Smooth muscle cell (in vitro differentiated cells): Measurements from ENCODE around the gene COG5. TPM values are rescaled to one million over a fixed set of nuclear protein-coding genes. Genes with fewer than 3 reads are reported as not detected.

Experiments used
- DNase-seq: peaks from one replicate; lab custom pipeline; 2025; ENCODE audit not compliant: unreplicated experiment; lab: John Stamatoyannopoulos, UW
- H2AFZ ChIP-seq: fragments of 200-600 bp; sonication (generic); 2 replicates; pipeline ENCODE4 v1.6.0; 2016; ENCODE audit warnings: antibody characterized with exemption, low read depth, mild to moderate bottlenecking
- H3F3A ChIP-seq: fragments of 200-600 bp; sonication (generic); 2 replicates; pipeline ENCODE4 v1.6.0; 2017; ENCODE audit warnings: antibody characterized with exemption, low read depth
- H3K27ac ChIP-seq: fragments of 200-600 bp; sonication (generic); 2 replicates; pipeline ENCODE4 v1.5.1; 2016; ENCODE audit warnings: low read depth, mild to moderate bottlenecking
- H3K27me3 ChIP-seq: fragments of 200-600 bp; sonication (generic); 2 replicates; pipeline ENCODE4 v1.6.1; 2016; ENCODE audit warnings: low read depth, mild to moderate bottlenecking
- H3K36me3 ChIP-seq: fragments of 200-600 bp; sonication (generic); 2 replicates; pipeline ENCODE4 v1.5.1; 2016; ENCODE audit warnings: low read depth
- H3K4me1 ChIP-seq: fragments of 200-600 bp; sonication (generic); 2 replicates; pipeline ENCODE4 v1.5.1; 2016; ENCODE audit warnings: low read depth
- H3K4me2 ChIP-seq: fragments of 200-600 bp; sonication (generic); 2 replicates; pipeline ENCODE4 v1.6.0; 2016; ENCODE audit warnings: mild to moderate bottlenecking
- H3K4me3 ChIP-seq: fragments of 200-600 bp; sonication (generic); 2 replicates; pipeline ENCODE4 v1.5.1; 2016; ENCODE audit warnings: mild to moderate bottlenecking
- H3K79me2 ChIP-seq: fragments of 200-600 bp; sonication (generic); 2 replicates; pipeline ENCODE4 v1.6.0; 2016; ENCODE audit warnings: low read depth, mild to moderate bottlenecking
- H3K9ac ChIP-seq: fragments of 200-600 bp; sonication (generic); 2 replicates; pipeline ENCODE4 v1.6.0; 2016; ENCODE audit warnings: low read depth
- H3K9me3 ChIP-seq: fragments of 200-600 bp; sonication (generic); replicated peaks from 2 replicates; pipeline ENCODE4 v1.5.1; 2016; ENCODE audit warnings: low read depth
- H4K20me1 ChIP-seq: fragments of 200-600 bp; sonication (generic); 2 replicates; pipeline ENCODE4 v1.6.0; 2016; ENCODE audit warnings: low read depth
- WGBS: methylation state at CpG from one replicate; pipeline ENCODE4 v1.1.7; 2016; ENCODE audit warnings: low lambda C conversion rate; 5-methylcytosine and 5-hydroxymethylcytosine counted together
- polyA plus RNA-seq: library from polyadenylated mRNA; unstranded; fragments of >200 nt; fragmentation: Nextera tagmentation; extraction: Ambion mirVana; gene quantifications from 2 replicates; pipeline ENCODE4 v1.2.1, GENCODE V29; 2016
- total RNA-seq: library from RNA; depleted of rRNA; stranded (reverse); fragments of >200 nt; gene quantifications from 2 replicates; pipeline ENCODE4 v1.2.3, GENCODE V29; 2014
- TF ChIP-seq, protein P1 (sequence below): fragments of 200-600 bp; sonication (generic); IDR thresholded peaks from 2 replicates; pipeline ENCODE4 v1.5.1; 2017; ENCODE audit warnings: borderline replicate concordance, mild to moderate bottlenecking, antibody characterized with exemption; ENCODE audit not compliant: insufficient read depth, poor library complexity, severe bottlenecking

The COG5 gene
- total and polyA plus RNA-seq, 2 experiments from 2014 or later, result 24.3 to 44.3 TPM

DNA sequence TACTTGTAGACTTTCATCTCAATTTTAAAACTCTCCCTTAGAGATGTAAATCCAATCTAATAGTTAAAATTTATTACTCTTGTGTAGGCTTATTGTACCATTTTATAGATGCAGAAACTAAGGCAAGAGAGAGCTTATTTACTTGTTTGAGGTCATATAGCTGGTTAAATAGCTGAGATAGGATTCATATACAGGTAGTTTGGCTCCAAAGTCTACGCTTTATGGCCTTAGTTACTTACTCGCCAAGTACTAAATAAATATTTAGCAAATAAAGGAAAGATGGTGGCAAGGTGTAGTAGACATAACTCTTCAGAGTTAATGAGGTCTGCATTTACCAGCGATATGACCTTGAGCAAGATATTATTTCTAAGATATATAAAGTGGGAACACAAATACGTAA lies 308.1 kb downstream of the COG5 start:
- no peak overlapping the region for H3K4me2 ChIP-seq

DNA sequence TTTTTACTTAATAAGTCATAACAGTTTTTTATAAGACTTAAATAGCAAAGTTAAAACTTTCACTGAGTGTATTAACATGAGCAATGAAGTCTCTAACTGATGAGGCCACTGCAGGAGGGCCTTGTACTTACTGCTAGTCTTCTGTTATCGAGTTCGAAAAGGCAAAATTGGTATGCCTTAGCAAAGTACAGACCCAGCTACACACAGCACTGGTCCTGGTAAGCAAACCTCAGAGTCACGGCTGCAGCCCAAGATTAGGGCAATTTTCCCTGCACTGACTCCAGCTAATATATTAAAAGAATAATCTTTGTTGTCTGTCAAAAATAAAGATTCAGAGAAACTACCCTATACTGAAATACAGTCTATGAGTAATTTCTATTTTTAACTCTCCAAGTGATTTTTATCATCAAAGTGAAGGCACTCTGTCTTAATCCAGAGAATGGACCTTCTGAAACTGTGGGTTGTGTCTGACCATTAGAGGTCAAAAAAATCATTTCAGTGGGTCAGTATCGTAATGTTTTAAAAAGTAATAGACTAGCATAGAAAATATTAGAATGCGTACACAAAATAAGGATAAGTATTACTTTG lies 309.2 kb downstream of the COG5 start:
- no peak overlapping the region for H2AFZ ChIP-seq
- no peak overlapping the region for H3K4me2 ChIP-seq
- WGBS, result 94% methylated on average over 5 of the region's 5 CpGs

More for the DNA sequence above, 308.1 kb downstream of the COG5 start:
- no peak overlapping the region for H3K27ac ChIP-seq
- no peak overlapping the region for H3K4me3 ChIP-seq
- TF ChIP-seq, protein P1, sequence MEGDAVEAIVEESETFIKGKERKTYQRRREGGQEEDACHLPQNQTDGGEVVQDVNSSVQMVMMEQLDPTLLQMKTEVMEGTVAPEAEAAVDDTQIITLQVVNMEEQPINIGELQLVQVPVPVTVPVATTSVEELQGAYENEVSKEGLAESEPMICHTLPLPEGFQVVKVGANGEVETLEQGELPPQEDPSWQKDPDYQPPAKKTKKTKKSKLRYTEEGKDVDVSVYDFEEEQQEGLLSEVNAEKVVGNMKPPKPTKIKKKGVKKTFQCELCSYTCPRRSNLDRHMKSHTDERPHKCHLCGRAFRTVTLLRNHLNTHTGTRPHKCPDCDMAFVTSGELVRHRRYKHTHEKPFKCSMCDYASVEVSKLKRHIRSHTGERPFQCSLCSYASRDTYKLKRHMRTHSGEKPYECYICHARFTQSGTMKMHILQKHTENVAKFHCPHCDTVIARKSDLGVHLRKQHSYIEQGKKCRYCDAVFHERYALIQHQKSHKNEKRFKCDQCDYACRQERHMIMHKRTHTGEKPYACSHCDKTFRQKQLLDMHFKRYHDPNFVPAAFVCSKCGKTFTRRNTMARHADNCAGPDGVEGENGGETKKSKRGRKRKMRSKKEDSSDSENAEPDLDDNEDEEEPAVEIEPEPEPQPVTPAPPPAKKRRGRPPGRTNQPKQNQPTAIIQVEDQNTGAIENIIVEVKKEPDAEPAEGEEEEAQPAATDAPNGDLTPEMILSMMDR, result no peak
- H4K20me1 ChIP-seq, result no peaks in the 10 kb centered on the region
- H3K36me3 ChIP-seq, result no peaks in the 10 kb centered on the region
- DNase-seq, result no peak
- no peaks in the 10 kb centered on the region for H3K79me2 ChIP-seq
- H3K9ac ChIP-seq, result no peak overlapping the region
- H3K9me3 ChIP-seq, result no peaks in the 10 kb centered on the region
- no peaks in the 10 kb centered on the region for H3K4me1 ChIP-seq
- no peak overlapping the region for H2AFZ ChIP-seq
- 97% methylated on average over 4 of the region's 4 CpGs for WGBS
- H3F3A ChIP-seq, result no peaks in the 10 kb centered on the region
- no peaks in the 10 kb centered on the region for H3K27me3 ChIP-seq

DNA sequence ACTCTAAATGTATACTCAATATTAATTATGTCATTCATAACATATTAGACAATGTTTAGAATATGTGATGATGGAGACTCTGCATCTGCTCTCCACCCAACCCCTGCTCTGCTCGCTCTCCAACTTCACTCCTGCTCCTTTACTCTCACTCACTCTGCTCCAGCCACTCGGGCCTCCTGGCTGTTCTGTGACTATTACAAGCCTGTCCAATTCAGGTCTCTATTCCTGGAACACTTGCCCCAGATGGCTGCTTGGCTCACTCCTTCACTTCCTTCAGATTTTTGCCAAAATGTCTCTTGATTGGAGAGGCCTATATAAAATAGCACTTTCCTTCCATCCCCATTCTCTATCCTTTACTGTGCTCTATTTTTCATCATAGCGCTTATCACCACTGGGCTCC lies 310.1 kb downstream of the COG5 start:
- WGBS, result 91% methylated on average over 3 of the region's 3 CpGs
- H3K36me3 ChIP-seq, result no peaks in the 10 kb centered on the region
- no peak overlapping the region for H3K27ac ChIP-seq
- TF ChIP-seq, protein P1, result no peak
- H3K9ac ChIP-seq, result no peak overlapping the region
- H3F3A ChIP-seq, result no peaks in the 10 kb centered on the region
- H3K4me3 ChIP-seq, result no peak overlapping the region
- no peak overlapping the region for H2AFZ ChIP-seq
- no peak overlapping the region for H3K4me2 ChIP-seq
- no peak for DNase-seq
- H3K4me1 ChIP-seq, result no peaks in the 10 kb centered on the region
- H4K20me1 ChIP-seq, result no peaks in the 10 kb centered on the region
- no peaks in the 10 kb centered on the region for H3K9me3 ChIP-seq
- H3K79me2 ChIP-seq, result no peaks in the 10 kb centered on the region
- no peaks in the 10 kb centered on the region for H3K27me3 ChIP-seq

More for the DNA sequence above, 309.2 kb downstream of the COG5 start:
- no peaks in the 10 kb centered on the region for H3K36me3 ChIP-seq
- no peaks in the 10 kb centered on the region for H4K20me1 ChIP-seq
- H3K9ac ChIP-seq, result no peak overlapping the region
- H3K27ac ChIP-seq, result no peak overlapping the region
- no peaks in the 10 kb centered on the region for H3K4me1 ChIP-seq
- H3F3A ChIP-seq, result no peaks in the 10 kb centered on the region
- H3K9me3 ChIP-seq, result no peaks in the 10 kb centered on the region
- H3K4me3 ChIP-seq, result no peak overlapping the region
- no peaks in the 10 kb centered on the region for H3K79me2 ChIP-seq
- TF ChIP-seq, protein P1, result no peak
- no peak for DNase-seq
- no peaks in the 10 kb centered on the region for H3K27me3 ChIP-seq

DNA sequence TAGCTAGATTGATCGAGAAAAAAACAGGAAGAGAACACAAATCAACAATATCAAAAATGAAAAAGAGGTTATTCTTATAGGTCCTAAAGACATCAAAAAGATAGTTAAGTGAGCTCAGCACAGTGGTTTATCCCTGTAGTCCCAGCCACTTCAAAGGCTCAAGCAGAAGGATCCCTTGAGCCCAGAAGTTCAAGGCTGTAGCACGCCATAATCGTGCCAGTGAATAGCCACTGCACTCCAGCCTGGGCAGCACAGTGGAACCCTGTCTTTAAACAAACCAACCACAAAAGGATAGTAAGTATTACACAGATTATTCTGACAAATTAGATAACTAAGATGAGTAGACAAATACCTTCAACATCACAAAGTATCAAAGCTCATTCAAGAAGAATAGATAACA lies 311.8 kb downstream of the COG5 start:
- no peak overlapping the region for H2AFZ ChIP-seq
- no peaks in the 10 kb centered on the region for H4K20me1 ChIP-seq
- no peak overlapping the region for H3K4me2 ChIP-seq
- peaks cover 7% of the 10 kb centered on the region for H3K36me3 ChIP-seq
- H3K4me3 ChIP-seq, result no peak overlapping the region
- no peaks in the 10 kb centered on the region for H3F3A ChIP-seq
- H3K79me2 ChIP-seq, result no peaks in the 10 kb centered on the region
- peaks cover 2% of the 10 kb centered on the region for H3K9me3 ChIP-seq
- no peak overlapping the region for H3K9ac ChIP-seq
- no peak for DNase-seq
- H3K27me3 ChIP-seq, result no peaks in the 10 kb centered on the region
- H3K27ac ChIP-seq, result no peak overlapping the region
- WGBS, result 61% methylated on average over 3 of the region's 3 CpGs
- no peaks in the 10 kb centered on the region for H3K4me1 ChIP-seq
- TF ChIP-seq, protein P1, result no peak
